GM12878 (cell line): ENCODE measurements around the gene TRABD2A. TPM values are rescaled to one million over a fixed set of nuclear protein-coding genes. Genes with fewer than 3 reads are reported as not detected.

Source experiments
- ATAC-seq: fragments of 200-7000 bp; cut with Tn5 transposase; 3 replicates; pipeline ENCODE4 v1.9.1; 2020; ENCODE audit warnings: mild to moderate bottlenecking, moderate library complexity
- BruUV-seq: library from RNA; stranded (reverse); fragments of 400-500 nt; replicated peaks from 2 replicates; lab custom pipeline; 2021; lab: Mats Ljungman, UMichigan
- CTCF ChIA-PET: fragments of 300-600 bp; sonication (Branson Sonifier 250); formaldehyde crosslinking; extraction: SDS; loops from one replicate; lab custom pipeline; 2021; ENCODE audit warnings: inconsistent platforms; lab: Yijun Ruan, JAX
- POLR2A ChIA-PET: fragments of 350-600 bp; formaldehyde crosslinking; extraction: SDS; loops from one replicate; lab custom pipeline; 2021; ENCODE audit warnings: inconsistent platforms; lab: Charles Lee
- RAD21 ChIA-PET: fragments of 300-600 bp; sonication (Branson Sonifier 250); formaldehyde crosslinking; loops from one replicate; lab custom pipeline; 2023; ENCODE audit warnings: antibody characterized with exemption; ENCODE audit not compliant: unreplicated experiment; lab: Charles Lee
- SMC1A ChIA-PET: fragments of 300-600 bp; sonication (Branson Sonifier 250); formaldehyde crosslinking; loops from one replicate; lab custom pipeline; 2023; ENCODE audit not compliant: unreplicated experiment, uncharacterized antibody; lab: Charles Lee
- DNase-seq: peaks from one replicate; pipeline ENCODE4 v3.0.0-alpha.2; 2011; ENCODE audit warnings: low read depth, low spot score
- FAIRE-seq: peaks from 3 replicates; lab custom pipeline; 2011; peaks lifted over from hg19 to GRCh38; lab: Jason Lieb, UNC
- H2AFZ ChIP-seq: 2 replicates; pipeline ENCODE4 v1.6.0; 2011; ENCODE audit warnings: low read depth, low read length, control low read depth; ENCODE audit not compliant: control insufficient read depth
- H3K27ac ChIP-seq: 2 replicates; pipeline ENCODE4 v1.5.1; 2011; ENCODE audit warnings: control low read depth; ENCODE audit not compliant: control insufficient read depth, insufficient read depth
- H3K27me3 ChIP-seq, 2 experiments: replicated peaks in 1 of 2; 2 replicates each; pipeline versions ENCODE4 v1.6.0 to v1.6.1; 2011; ENCODE audit warnings: low read length in 1 of 2; ENCODE audit not compliant: control insufficient read depth in 2 of 2, insufficient read depth in 2 of 2
- H3K36me3 ChIP-seq, 2 experiments: 2 replicates each; pipeline ENCODE4 v1.5.1; 2011; ENCODE audit warnings: low read length in 1 of 2; ENCODE audit not compliant: control insufficient read depth in 2 of 2, insufficient read depth in 2 of 2
- H3K4me1 ChIP-seq: 2 replicates; pipeline ENCODE4 v1.6.1; 2011; ENCODE audit warnings: mild to moderate bottlenecking, low read length, moderate library complexity, mixed read lengths; ENCODE audit not compliant: control insufficient read depth, insufficient read depth
- H3K4me2 ChIP-seq: 2 replicates; pipeline ENCODE4 v1.6.0; 2011; ENCODE audit warnings: control low read depth; ENCODE audit not compliant: control insufficient read depth, insufficient read depth
- H3K4me3 ChIP-seq: fragments of 200-600 bp; sonication (generic); 2 replicates; pipeline ENCODE4 v1.5.1; 2016
- H3K79me2 ChIP-seq: 2 replicates; pipeline ENCODE4 v1.6.0; 2011; ENCODE audit warnings: low read length; ENCODE audit not compliant: control insufficient read depth, insufficient read depth
- H3K9ac ChIP-seq: 2 replicates; pipeline ENCODE4 v1.8.0; 2011; ENCODE audit warnings: low read length, control low read depth, mixed read lengths; ENCODE audit not compliant: control insufficient read depth, insufficient read depth
- H3K9me3 ChIP-seq: replicated peaks from 3 replicates; pipeline ENCODE4 v1.5.1; 2011; ENCODE audit warnings: mild to moderate bottlenecking, low read length; ENCODE audit not compliant: control insufficient read depth, insufficient read depth
- H4K20me1 ChIP-seq: 2 replicates; pipeline ENCODE4 v1.6.0; 2011; ENCODE audit not compliant: control insufficient read depth, insufficient read depth
- CHD1 ChIP-seq: IDR thresholded peaks from 2 replicates; pipeline ENCODE4 v1.6.1; 2012; ENCODE audit warnings: low read depth, low read length, improper control_type of control experiment
- NFXL1 ChIP-seq: fragments of 450-650 bp; IDR thresholded peaks from 2 replicates; pipeline ENCODE4 v1.6.1; 2017; ENCODE audit warnings: antibody characterized with exemption, mild to moderate bottlenecking, borderline replicate concordance
- NR2C1 ChIP-seq: fragments of 450-650 bp; IDR thresholded peaks from 2 replicates; pipeline ENCODE4 v1.6.1; 2017; ENCODE audit warnings: antibody characterized with exemption, mild to moderate bottlenecking, moderate library complexity
- NR2C2 ChIP-seq: IDR thresholded peaks from 2 replicates; pipeline ENCODE4 v1.6.1; 2011; ENCODE audit warnings: borderline replicate concordance, low read depth; ENCODE audit not compliant: control insufficient read depth, insufficient read length
- YY1 ChIP-seq: IDR thresholded peaks from 2 replicates; pipeline ENCODE4 v1.6.1; 2011; ENCODE audit warnings: low read depth, mild to moderate bottlenecking, low read length
- ZBED1 ChIP-seq: IDR thresholded peaks from 2 replicates; pipeline ENCODE4 v1.6.1; 2016; ENCODE audit warnings: borderline replicate concordance
- WGBS: methylation state at CpG from one replicate; pipeline ENCODE4 v1.1.6; 2016; ENCODE audit warnings: low lambda C conversion rate; ENCODE audit not compliant: insufficient replicate concordance, insufficient coverage; ENCODE audit errors: missing lambda C conversion rate; 5-methylcytosine and 5-hydroxymethylcytosine counted together
- in situ Hi-C: fragments of 300-500 bp; cut with MboI; formaldehyde crosslinking; loops from 9 replicates; pipeline ENCODE4 v1.14.3; 2018; ENCODE audit warnings: mixed read lengths
- intact Hi-C: fragments of 100-400 bp; cut with micrococcal nuclease; formaldehyde crosslinking; loops from one replicate; pipeline ENCODE4 v1.14.2; 2022; ENCODE audit not compliant: unreplicated experiment
- polyA plus RNA-seq, 11 experiments: library from polyadenylated mRNA; depleted of rRNA in 4 of 11; unstranded in 6 of 11; stranded (reverse) in 5 of 11; fragments of >200 nt; fragmentation: Nextera tagmentation in 4 of 11; fragmentation: Illumina TruSeq in 1 of 11; extraction: Ambion mirVana in 4 of 11; extraction: Trizol in 1 of 11; gene quantifications; 1 replicate in 1 of 11; 2 replicates in 10 of 11; pipeline versions ENCODE4 v1.2.1 to v1.2.3, GENCODE V29; 2011 to 2016; ENCODE audit warnings: inconsistent platforms in 2 of 11, missing spikeins in 2 of 11, low read depth in 1 of 11
- total RNA-seq, 4 experiments: library from RNA; depleted of rRNA in 3 of 4; stranded (reverse); fragments of >200 nt in 3 of 4; fragmentation: Illumina TruSeq in 1 of 4; extraction: Trizol in 1 of 4; gene quantifications; 2 replicates each; pipeline versions ENCODE4 v1.2.1 to v1.2.3, GENCODE V29; 2013 to 2021
- TF ChIP-seq, protein P1 (sequence below): IDR thresholded peaks from 2 replicates; pipeline ENCODE4 v1.6.1; 2012; ENCODE audit warnings: low read depth, low read length, improper control_type of control experiment
- TF ChIP-seq, protein P2 (sequence below): fragments of 450-650 bp; IDR thresholded peaks from 2 replicates; pipeline ENCODE4 v1.6.1; 2017; ENCODE audit warnings: mild to moderate bottlenecking
- TF ChIP-seq, protein P3 (sequence below): IDR thresholded peaks from 2 replicates; pipeline ENCODE4 v1.6.1; 2011; ENCODE audit warnings: low read depth, mild to moderate bottlenecking, low read length, moderate library complexity, borderline replicate concordance; ENCODE audit errors: extremely low read depth

Gene TRABD2A
- total and polyA plus RNA-seq, 10 of the 15 experiments (the other 5 are each of a cell fraction or from before 2014, with no cell fraction given), result 1.4 to 7.6 (median 4.1) TPM

DNA sequence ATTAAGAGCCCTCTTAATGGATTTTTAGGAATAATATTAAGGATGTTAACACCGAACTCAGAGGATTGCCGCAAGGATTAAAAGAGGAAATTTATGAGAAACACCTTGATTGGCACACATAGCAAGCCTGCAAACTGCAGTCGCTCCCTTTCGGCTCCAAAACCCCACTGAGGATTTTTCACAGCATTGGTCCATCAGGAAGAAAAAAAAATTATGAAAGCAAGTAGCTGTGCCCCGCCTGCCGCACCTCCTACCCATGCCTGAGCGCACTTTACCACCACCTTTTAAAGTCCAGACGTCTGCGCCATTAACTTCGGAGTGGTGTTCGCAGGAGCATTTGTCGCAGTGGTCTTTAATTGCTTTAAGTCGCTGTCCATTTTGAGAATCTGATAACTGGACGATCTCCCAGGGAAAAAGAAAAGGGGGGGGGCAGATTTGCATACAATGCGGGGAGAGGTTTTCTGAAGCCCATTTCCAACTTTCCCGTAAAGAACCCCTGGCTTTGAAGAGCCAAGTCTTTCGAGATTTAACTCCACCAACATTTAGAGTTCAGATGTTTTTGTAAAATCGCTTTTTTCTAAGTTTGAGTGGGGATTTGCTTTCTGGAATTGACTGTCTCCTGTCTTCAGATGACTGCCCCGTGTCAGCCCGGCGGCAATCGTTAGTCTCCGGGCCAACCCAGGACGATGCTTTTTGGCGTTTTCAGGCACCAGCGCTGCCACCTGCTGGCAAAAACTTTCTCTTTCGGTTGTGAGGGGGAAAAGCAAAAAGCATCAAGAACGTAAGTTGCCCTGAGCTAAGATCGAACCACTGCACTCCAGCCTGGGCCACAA, 913 bp upstream of the TRABD2A start (continued):
- TF ChIP-seq, protein P1, sequence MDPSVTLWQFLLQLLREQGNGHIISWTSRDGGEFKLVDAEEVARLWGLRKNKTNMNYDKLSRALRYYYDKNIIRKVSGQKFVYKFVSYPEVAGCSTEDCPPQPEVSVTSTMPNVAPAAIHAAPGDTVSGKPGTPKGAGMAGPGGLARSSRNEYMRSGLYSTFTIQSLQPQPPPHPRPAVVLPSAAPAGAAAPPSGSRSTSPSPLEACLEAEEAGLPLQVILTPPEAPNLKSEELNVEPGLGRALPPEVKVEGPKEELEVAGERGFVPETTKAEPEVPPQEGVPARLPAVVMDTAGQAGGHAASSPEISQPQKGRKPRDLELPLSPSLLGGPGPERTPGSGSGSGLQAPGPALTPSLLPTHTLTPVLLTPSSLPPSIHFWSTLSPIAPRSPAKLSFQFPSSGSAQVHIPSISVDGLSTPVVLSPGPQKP, result no peak
- TF ChIP-seq, protein P2, sequence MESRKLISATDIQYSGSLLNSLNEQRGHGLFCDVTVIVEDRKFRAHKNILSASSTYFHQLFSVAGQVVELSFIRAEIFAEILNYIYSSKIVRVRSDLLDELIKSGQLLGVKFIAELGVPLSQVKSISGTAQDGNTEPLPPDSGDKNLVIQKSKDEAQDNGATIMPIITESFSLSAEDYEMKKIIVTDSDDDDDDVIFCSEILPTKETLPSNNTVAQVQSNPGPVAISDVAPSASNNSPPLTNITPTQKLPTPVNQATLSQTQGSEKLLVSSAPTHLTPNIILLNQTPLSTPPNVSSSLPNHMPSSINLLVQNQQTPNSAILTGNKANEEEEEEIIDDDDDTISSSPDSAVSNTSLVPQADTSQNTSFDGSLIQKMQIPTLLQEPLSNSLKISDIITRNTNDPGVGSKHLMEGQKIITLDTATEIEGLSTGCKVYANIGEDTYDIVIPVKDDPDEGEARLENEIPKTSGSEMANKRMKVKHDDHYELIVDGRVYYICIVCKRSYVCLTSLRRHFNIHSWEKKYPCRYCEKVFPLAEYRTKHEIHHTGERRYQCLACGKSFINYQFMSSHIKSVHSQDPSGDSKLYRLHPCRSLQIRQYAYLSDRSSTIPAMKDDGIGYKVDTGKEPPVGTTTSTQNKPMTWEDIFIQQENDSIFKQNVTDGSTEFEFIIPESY, result no peak
- TF ChIP-seq NR2C1, result no peak
- no peak for TF ChIP-seq CHD1
- no peak for TF ChIP-seq NFXL1
- no peak for TF ChIP-seq NR2C2

DNA sequence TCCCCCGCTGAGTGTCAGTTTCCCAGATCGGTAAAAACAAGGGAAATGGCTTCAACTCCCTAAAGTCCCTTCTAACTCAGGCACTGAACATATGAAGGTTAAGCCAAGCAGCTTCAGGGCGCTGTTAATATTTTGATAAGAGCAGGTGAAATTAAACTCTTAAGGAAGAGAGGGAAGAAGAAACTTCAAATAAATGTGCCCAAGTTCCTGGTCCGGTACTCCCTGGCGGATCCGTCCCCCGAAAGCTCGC, 564 bp downstream of the TRABD2A start:
- Histone ChIP-seq H3K4me2 (peak overlapping the region; percentile 97), H3K27ac (no peak overlapping the region), H2AFZ (no peak overlapping the region), H3K79me2 (no peaks in the 10 kb centered on the region), H3K36me3 (no peaks in the 10 kb centered on the region), H3K4me1 (peaks cover 16% of the 10 kb centered on the region), H3K9ac (no peak overlapping the region), H4K20me1 (no peaks in the 10 kb centered on the region), H3K9me3 (no peaks in the 10 kb centered on the region), H3K4me3 (peak overlapping the region; percentile 67), H3K27me3 (peaks cover 0 to 9% of the 10 kb centered on the region in 2 experiments; a peak in 3 of 4 replicates)
- in situ Hi-C loops (loop anchor here (10.0 kb wide), 1 partner anchor 404 kb away; no protein-coding TSS in a partner anchor), intact Hi-C loops (loop anchor here (5.0 kb wide), 1 partner anchor 132 kb away; no protein-coding TSS in a partner anchor)
- POLR2A ChIA-PET, result interaction anchor here (0.7 to 3.1 kb wide), 7 partner anchors 13 to 48 kb away, joined by 3 to 11 read pairs (median 4); no protein-coding TSS in a partner anchor
- TF ChIP-seq, protein P3, sequence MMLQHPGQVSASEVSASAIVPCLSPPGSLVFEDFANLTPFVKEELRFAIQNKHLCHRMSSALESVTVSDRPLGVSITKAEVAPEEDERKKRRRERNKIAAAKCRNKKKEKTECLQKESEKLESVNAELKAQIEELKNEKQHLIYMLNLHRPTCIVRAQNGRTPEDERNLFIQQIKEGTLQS, result no peak
- TF ChIP-seq ZBED1, result no peak
- no peak for TF ChIP-seq YY1
- TF ChIP-seq NFXL1, result no peak
- BruUV-seq, result no TSS peak
- RAD21 ChIA-PET, result interaction anchor here (0.6 to 7.6 kb wide), 17 partner anchors 9 to 420 kb away, joined by 3 to 74 read pairs (median 4); partner anchors contain the start of gene KCMF1
- FAIRE-seq (no peak), DNase-seq (no peak), ATAC-seq (no peak; the same call in 2 of the 3 replicates)
- CTCF ChIA-PET, result interaction anchor here (1.0 to 11.1 kb wide), 9 partner anchors 10 to 146 kb away, joined by 3 to 133 read pairs (median 5); no protein-coding TSS in a partner anchor
- 4% methylated on average over 8 of the region's 8 CpGs for WGBS
- SMC1A ChIA-PET, result interaction anchor here (0.9 to 5.4 kb wide), 11 partner anchors 9 to 67 kb away, joined by 3 to 83 read pairs (median 5); no protein-coding TSS in a partner anchor
